ENCODE results near the gene NOTO.
A peak's percentile ranks its signal among the peaks of the same experiment; 100 is the strongest.

Gene NOTO

GRCh38 chr2:73259704-73260337 is 57.4 kb downstream of the NOTO start:
- POLR2A ChIA-PET = interaction anchor here (1.0 kb wide), 1 partner anchor 16 kb away, joined by 3 read pairs; no protein-coding TSS in a partner anchor
- no peak for TF ChIP-seq CTCF (IDR thresholded peaks at IDR 0.05; ENCODE audit: insufficient read depth, low read length, missing control alignments)
- CTCF ChIA-PET = interaction anchor here (0.9 to 1.9 kb wide), 5 partner anchors 9 to 368 kb away, joined by 3 to 6 read pairs (median 5); no protein-coding TSS in a partner anchor
- no peak for DNase-seq (ENCODE audit: low read depth, low spot score)
- no peak overlapping the region for H3K4me3 ChIP-seq (ENCODE audit: low read depth, low read length)

- no peak for DNase-seq (ENCODE audit: low read depth, low spot score)
- no peak overlapping the region for H3K4me3 ChIP-seq (ENCODE audit: low read depth, low read length)
- peak; percentile 75 for TF ChIP-seq CTCF (IDR thresholded peaks at IDR 0.05; ENCODE audit: insufficient read depth, low read length, missing control alignments)
- CTCF ChIA-PET = interaction anchor here (0.9 to 1.9 kb wide), 4 partner anchors 8 to 21 kb away, joined by 3 to 6 read pairs (median 5); no protein-coding TSS in a partner anchor
- POLR2A ChIA-PET = no interaction called here
These were observed 58.1 kb downstream of the NOTO start for GRCh38 chr2:73260338-73260984.
